Measurements from ENCODE around the gene CCP110. TPM values are rescaled to one million over a fixed set of nuclear protein-coding genes. Genes with fewer than 3 reads are reported as not detected.

CCP110 gene
- total RNA-seq, 3 donors from 2014 or later (not counting 1 experiment from before 2014, with no cell fraction given) = 14.1 to 18.0 (median 17.5) TPM

- no peaks in the 10 kb centered on the region for H3K4me1 Mint-ChIP-seq
- WGBS (ENCODE audit: insufficient coverage) = 76% methylated on average over 3 of the region's 3 CpGs
- H3K27ac Mint-ChIP-seq = no peak overlapping the region
- Histone ChIP-seq H3K4me3 (ENCODE audit: low read length) (no peak overlapping the region), H3K27ac (ENCODE audit: low read length) (no peak overlapping the region), H3K36me3 (ENCODE audit: control insufficient read depth, insufficient read depth, low read length) (no peaks in the 10 kb centered on the region), H3K27me3 (ENCODE audit: control insufficient read depth, insufficient read depth, low read length) (no peaks in the 10 kb centered on the region), H3K4me1 (ENCODE audit: control insufficient read depth, insufficient read depth, low read length) (no peaks in the 10 kb centered on the region), H3K9me3 (ENCODE audit: control insufficient read depth, insufficient read depth, low read length) (no peaks in the 10 kb centered on the region)
- intact Hi-C loops (cut with micrococcal nuclease) = no loop called here
- H3K36me3 Mint-ChIP-seq = no peaks in the 10 kb centered on the region
- ATAC-seq (no peak), DNase-seq (no peak)
- H3K4me3 Mint-ChIP-seq = no peak overlapping the region
- no peaks in the 10 kb centered on the region for H3K9me3 Mint-ChIP-seq
- H3K27me3 Mint-ChIP-seq (ENCODE audit: low read depth in 2 of 2) = peaks cover 0 to 8% of the 10 kb centered on the region in 2 donors
- no peak for TF ChIP-seq CTCF (IDR thresholded peaks at IDR 0.05)
Measured at GRCh38 chr16:19479302-19479721, 44.4 kb upstream of the CCP110 start.

- H3K4me1 ChIP-seq (ENCODE audit: control insufficient read depth, insufficient read depth, low read length) = no peaks in the 10 kb centered on the region
- Mint-ChIP-seq H3K36me3 (no peaks in the 10 kb centered on the region), H3K4me3 (no peak overlapping the region), H3K4me1 (no peaks in the 10 kb centered on the region), H3K27me3 (ENCODE audit: low read depth in 2 of 2) (peaks cover 0 to 8% of the 10 kb centered on the region in 2 donors), H3K9me3 (no peaks in the 10 kb centered on the region), H3K27ac (no peak overlapping the region)
- no peak for TF ChIP-seq CTCF (IDR thresholded peaks at IDR 0.05)
- H3K4me3 ChIP-seq (ENCODE audit: low read length) = no peak overlapping the region
- WGBS (ENCODE audit: insufficient coverage) = 70% methylated on average over 2 of the region's 2 CpGs
- no peak for DNase-seq
- intact Hi-C loops (cut with micrococcal nuclease) = no loop called here
- ATAC-seq = no peak
- no peak overlapping the region for H3K27ac ChIP-seq (ENCODE audit: low read length)
- H3K27me3 ChIP-seq (ENCODE audit: control insufficient read depth, insufficient read depth, low read length) = no peaks in the 10 kb centered on the region
- H3K36me3 ChIP-seq (ENCODE audit: control insufficient read depth, insufficient read depth, low read length) = no peaks in the 10 kb centered on the region
- H3K9me3 ChIP-seq (ENCODE audit: control insufficient read depth, insufficient read depth, low read length) = no peaks in the 10 kb centered on the region
Measured at GRCh38 chr16:19481296-19481695, 42.4 kb upstream of the CCP110 start.

- Mint-ChIP-seq H3K9me3 (no peaks in the 10 kb centered on the region), H3K27me3 (ENCODE audit: low read depth in 2 of 2) (peaks cover 0 to 8% of the 10 kb centered on the region in 2 donors), H3K36me3 (no peaks in the 10 kb centered on the region), H3K4me1 (no peaks in the 10 kb centered on the region), H3K27ac (no peak overlapping the region), H3K4me3 (no peak overlapping the region)
- no peaks in the 10 kb centered on the region for H3K27me3 ChIP-seq (ENCODE audit: control insufficient read depth, insufficient read depth, low read length)
- H3K36me3 ChIP-seq (ENCODE audit: control insufficient read depth, insufficient read depth, low read length) = no peaks in the 10 kb centered on the region
- ATAC-seq (no peak), DNase-seq (no peak)
- intact Hi-C loops (cut with micrococcal nuclease) = no loop called here
- TF ChIP-seq CTCF (IDR thresholded peaks at IDR 0.05) = no peak
- H3K4me3 ChIP-seq (ENCODE audit: low read length) = no peak overlapping the region
- 81% methylated on average over 5 of the region's 5 CpGs for WGBS (ENCODE audit: insufficient coverage)
- H3K27ac ChIP-seq (ENCODE audit: low read length) = no peak overlapping the region
- no peaks in the 10 kb centered on the region for H3K4me1 ChIP-seq (ENCODE audit: control insufficient read depth, insufficient read depth, low read length)
- H3K9me3 ChIP-seq (ENCODE audit: control insufficient read depth, insufficient read depth, low read length) = no peaks in the 10 kb centered on the region
Measured at GRCh38 chr16:19481769-19482168, 42.0 kb upstream of the CCP110 start.

GRCh38 chr16:19482291-19482690 is 41.5 kb upstream of the CCP110 start:
- intact Hi-C loops (cut with micrococcal nuclease) = no loop called here
- H3K4me3 ChIP-seq (ENCODE audit: low read length) = no peak overlapping the region
- WGBS (ENCODE audit: insufficient coverage) = 86% methylated on average over 1 of the region's 1 CpG

More at GRCh38 chr16:19482291-19482690, 41.5 kb upstream of the CCP110 start:
- no peaks in the 10 kb centered on the region for H3K4me1 Mint-ChIP-seq
- TF ChIP-seq CTCF (IDR thresholded peaks at IDR 0.05) = no peak
- no peaks in the 10 kb centered on the region for H3K9me3 Mint-ChIP-seq
- Histone ChIP-seq H3K27me3 (ENCODE audit: control insufficient read depth, insufficient read depth, low read length) (no peaks in the 10 kb centered on the region), H3K27ac (ENCODE audit: low read length) (no peak overlapping the region), H3K36me3 (ENCODE audit: control insufficient read depth, insufficient read depth, low read length) (no peaks in the 10 kb centered on the region), H3K9me3 (ENCODE audit: control insufficient read depth, insufficient read depth, low read length) (no peaks in the 10 kb centered on the region), H3K4me1 (ENCODE audit: control insufficient read depth, insufficient read depth, low read length) (no peaks in the 10 kb centered on the region)
- H3K27me3 Mint-ChIP-seq (ENCODE audit: low read depth in 2 of 2) = peaks cover 0 to 8% of the 10 kb centered on the region in 2 donors
- no peak for DNase-seq
- H3K36me3 Mint-ChIP-seq = no peaks in the 10 kb centered on the region
- no peak overlapping the region for H3K27ac Mint-ChIP-seq
- ATAC-seq = no peak
- H3K4me3 Mint-ChIP-seq = no peak overlapping the region

Measured in natural killer cell (primary cell).